Measurements from ENCODE around the gene MDM2.

MDM2 gene

DNA sequence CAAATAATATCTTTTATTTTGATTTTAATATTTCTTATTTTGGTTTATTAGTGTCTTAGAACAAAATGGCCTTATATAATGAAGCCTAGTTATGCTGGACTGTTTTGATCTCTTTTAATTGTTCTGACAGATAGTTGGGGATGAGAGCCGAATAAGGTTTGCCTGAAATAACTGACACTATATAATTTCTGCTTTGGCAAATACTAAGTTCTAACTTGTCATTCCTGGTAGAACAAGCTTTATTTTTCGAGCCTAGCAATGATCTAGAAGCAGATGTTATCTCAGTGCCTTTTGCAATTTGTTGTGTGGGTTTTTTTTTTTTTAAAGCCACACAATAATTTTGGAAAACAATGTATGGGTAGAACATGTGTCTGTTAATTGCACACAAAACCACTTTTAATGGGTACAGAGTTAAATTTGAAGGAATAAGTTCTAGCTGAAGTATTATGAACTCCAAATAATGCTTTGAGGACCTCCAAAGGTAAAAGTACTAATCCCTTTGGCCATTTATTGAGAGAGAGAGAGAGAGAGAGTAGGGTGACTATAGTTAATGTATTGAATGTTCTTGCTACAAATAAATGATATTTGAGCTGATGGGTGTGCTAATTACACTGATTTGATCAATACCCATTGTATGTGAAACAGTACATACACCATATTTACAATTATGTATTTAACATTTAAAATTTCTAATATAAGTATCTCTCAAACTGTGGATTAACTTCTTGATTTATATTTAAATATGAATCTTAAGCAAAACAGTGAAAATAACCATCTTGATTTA, 35.0 kb downstream of the MDM2 start:
- no peak for TF ChIP-seq ZFX (IDR thresholded peaks at IDR 0.05)
- TF ChIP-seq, protein P1, sequence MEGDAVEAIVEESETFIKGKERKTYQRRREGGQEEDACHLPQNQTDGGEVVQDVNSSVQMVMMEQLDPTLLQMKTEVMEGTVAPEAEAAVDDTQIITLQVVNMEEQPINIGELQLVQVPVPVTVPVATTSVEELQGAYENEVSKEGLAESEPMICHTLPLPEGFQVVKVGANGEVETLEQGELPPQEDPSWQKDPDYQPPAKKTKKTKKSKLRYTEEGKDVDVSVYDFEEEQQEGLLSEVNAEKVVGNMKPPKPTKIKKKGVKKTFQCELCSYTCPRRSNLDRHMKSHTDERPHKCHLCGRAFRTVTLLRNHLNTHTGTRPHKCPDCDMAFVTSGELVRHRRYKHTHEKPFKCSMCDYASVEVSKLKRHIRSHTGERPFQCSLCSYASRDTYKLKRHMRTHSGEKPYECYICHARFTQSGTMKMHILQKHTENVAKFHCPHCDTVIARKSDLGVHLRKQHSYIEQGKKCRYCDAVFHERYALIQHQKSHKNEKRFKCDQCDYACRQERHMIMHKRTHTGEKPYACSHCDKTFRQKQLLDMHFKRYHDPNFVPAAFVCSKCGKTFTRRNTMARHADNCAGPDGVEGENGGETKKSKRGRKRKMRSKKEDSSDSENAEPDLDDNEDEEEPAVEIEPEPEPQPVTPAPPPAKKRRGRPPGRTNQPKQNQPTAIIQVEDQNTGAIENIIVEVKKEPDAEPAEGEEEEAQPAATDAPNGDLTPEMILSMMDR (conservative IDR thresholded peaks at IDR 0.05) = no peak
- H3K27ac ChIP-seq = no peak overlapping the region

DNA sequence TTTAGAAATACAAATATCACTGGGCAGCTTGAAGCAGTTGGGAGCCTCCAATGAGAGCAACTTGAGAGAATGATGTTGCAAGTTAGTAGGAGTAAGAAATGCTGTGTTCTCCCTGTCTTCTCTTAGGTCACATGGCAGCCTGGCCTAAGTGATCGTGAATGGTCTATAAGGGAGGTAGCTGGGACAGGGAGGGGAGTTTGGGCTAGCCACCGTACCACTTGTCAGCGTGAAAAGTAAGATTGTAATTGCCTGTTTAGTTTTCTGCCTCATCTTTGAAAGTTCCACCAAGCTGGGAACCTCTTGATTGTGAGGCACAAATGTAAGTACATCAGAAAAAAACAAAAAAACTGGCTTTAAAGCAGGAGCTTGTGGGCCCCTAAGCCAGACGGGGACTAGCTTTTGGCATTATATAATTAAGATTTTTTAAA, 36.4 kb downstream of the MDM2 start:
- H3K27ac ChIP-seq = no peak overlapping the region
- no peak for TF ChIP-seq ZFX (IDR thresholded peaks at IDR 0.05)
- TF ChIP-seq, protein P1 (conservative IDR thresholded peaks at IDR 0.05) = no peak

DNA sequence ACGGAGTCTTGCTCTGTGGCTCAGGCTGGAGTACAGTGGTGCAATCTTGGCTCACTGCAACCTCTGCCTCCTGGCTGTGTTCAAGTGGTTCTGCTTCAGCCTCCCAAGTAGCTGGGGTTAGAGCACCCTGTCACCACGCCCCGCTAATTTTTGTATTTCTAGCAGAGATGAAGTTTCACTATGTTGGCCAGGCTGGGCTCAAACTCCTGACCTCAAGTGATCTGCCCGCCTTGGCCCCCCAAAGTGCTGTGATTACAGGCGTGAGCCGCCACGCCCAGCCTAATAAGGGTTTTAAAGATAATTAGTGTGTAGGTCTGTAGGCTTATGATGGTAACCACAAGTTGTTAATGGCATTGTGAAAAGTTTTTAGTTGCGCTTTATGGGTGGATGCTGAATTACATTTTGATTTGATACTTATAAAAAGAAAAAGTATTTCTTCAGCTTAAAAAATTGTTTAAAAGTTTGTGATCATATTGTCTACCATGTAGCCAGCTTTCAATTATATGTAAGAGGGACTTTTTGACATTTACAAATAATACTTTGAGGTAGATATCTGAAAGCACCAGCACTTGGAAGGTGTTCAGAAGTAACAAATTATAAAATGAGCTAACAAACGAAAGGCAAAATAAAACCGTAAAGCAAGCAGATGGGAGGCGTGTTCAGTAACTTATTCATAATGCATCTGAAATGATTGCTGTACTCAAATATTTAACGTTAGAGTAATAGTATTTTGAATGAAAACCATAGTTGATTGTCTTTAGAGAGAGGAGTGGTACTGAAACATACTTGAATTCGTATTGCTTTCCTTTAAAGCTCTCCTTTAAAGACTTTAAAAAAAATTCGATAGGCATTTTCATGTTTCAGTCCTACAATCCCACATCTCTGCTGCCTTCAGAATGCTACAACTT, 37.1 kb downstream of the MDM2 start:
- H3K27ac ChIP-seq = no peak overlapping the region
- TF ChIP-seq, protein P1 (conservative IDR thresholded peaks at IDR 0.05) = no peak
- no peak for TF ChIP-seq ZFX (IDR thresholded peaks at IDR 0.05)

DNA sequence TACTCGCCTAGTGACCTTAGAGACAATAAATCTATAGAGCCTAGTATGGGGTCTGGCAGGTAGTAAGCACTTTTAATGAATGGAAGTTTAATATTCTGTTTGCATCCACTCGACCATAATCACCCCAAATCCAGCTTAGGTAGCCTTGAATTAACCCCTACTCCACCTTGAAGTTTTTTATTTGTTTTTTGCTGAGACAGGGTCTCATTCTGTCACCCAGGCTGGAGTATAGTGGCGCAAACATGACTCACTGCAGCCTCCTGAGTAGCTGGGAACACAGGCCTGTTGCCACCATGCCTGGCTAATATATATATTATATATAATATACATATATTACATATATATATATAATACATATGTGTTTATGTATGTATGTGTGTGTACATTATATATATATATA, 38.8 kb downstream of the MDM2 start:
- TF ChIP-seq, protein P1 (conservative IDR thresholded peaks at IDR 0.05) = no peak
- no peak for TF ChIP-seq ZFX (IDR thresholded peaks at IDR 0.05)
- H3K27ac ChIP-seq = no peak overlapping the region

DNA sequence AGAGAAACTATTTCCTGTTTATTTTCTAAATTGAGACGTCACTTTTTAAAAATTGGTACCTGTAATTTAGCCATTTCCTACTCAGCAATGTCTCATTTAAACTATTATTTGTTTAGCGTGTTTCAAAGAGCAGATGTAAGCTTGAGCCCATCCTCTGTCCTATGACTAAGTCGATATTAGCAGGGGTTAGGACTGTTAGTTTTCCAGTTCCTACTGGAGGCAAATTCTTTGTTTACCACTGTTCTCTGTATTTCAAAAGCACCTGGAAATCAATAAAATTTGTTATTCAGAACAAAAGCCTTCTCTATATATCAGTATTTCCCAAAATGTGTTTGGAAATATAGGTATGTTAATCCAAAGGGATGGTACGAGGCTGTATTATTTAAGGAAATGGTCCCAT, 42.4 kb downstream of the MDM2 start:
- H3K27ac ChIP-seq = no peak overlapping the region
- TF ChIP-seq, protein P1 (conservative IDR thresholded peaks at IDR 0.05) = no peak
- no peak for TF ChIP-seq ZFX (IDR thresholded peaks at IDR 0.05)

DNA sequence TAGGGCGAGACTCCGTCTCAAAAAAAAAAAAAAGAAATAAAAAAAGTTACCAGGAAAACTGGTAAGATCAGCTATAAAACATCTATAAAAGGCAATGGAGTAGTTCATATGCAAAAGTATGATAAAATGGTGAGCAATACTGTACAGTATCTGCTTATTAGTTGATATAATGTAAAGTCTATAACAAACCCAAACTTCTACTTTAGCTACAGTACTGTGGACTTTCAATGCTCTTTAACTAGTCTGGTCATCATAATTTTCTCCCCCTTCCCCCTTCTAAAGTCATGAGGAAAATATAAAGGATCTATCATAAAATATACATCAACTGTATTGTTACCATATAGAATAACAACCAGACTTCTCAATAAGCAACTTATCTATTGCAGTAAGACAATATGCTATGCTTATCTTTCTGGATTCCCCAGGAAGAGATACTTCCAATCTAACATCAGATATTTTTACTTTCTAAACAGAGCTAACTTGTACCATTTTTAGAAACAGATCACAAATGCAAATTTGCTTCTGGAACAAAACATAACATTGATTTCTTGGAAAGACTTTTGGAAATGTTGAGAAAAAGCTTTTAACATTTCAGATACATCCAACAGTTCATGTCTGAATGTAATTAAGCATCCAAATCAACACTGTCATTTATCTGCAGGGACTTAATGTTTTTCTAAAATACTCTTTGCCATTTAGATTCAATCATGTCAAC, 43.8 kb downstream of the MDM2 start:
- no peak for TF ChIP-seq ZFX (IDR thresholded peaks at IDR 0.05)
- TF ChIP-seq, protein P1 (conservative IDR thresholded peaks at IDR 0.05) = no peak
- no peak overlapping the region for H3K27ac ChIP-seq

Data from C4-2B (cell line).